GM19463 (cell line): ENCODE results near the gene FBXL7.

Source experiments
- ATAC-seq: cut with Tn5 transposase; IDR thresholded peaks from one replicate; pipeline ENCODE4 v1.9.1; 2021; ENCODE audit warnings: mild to moderate bottlenecking, moderate library complexity; ENCODE audit not compliant: unreplicated experiment

FBXL7 gene

GRCh38 chr5:15575666-15576065 lies 75.7 kb downstream of the FBXL7 start:
- ATAC-seq = no peak

GRCh38 chr5:15577132-15577531 lies 77.2 kb downstream of the FBXL7 start:
- ATAC-seq = no peak

- ATAC-seq = no peak
Observed at GRCh38 chr5:15577831-15578230, 77.9 kb downstream of the FBXL7 start.

GRCh38 chr5:15579193-15579990 lies 79.4 kb downstream of the FBXL7 start:
- ATAC-seq = no peak

GRCh38 chr5:15584528-15584927 lies 84.5 kb downstream of the FBXL7 start:
- ATAC-seq = no peak

- ATAC-seq = no peak
Observed at GRCh38 chr5:15585128-15585527, 85.1 kb downstream of the FBXL7 start.

- no peak for ATAC-seq
Observed at GRCh38 chr5:15585841-15586591, 86.0 kb downstream of the FBXL7 start.

- ATAC-seq = no peak
Observed at GRCh38 chr5:15587916-15588315, 87.9 kb downstream of the FBXL7 start.

- ATAC-seq = no peak
Observed at GRCh38 chr5:15592728-15593127, 92.7 kb downstream of the FBXL7 start.

- ATAC-seq = no peak
Observed at GRCh38 chr5:15594977-15595568, 95.1 kb downstream of the FBXL7 start.

- no peak for ATAC-seq
Observed at GRCh38 chr5:15595929-15596328, 95.9 kb downstream of the FBXL7 start.

GRCh38 chr5:15596936-15597335 lies 97.0 kb downstream of the FBXL7 start:
- ATAC-seq = no peak

GRCh38 chr5:15597804-15598203 lies 97.8 kb downstream of the FBXL7 start:
- ATAC-seq = no peak

GRCh38 chr5:15598294-15598902 lies 98.4 kb downstream of the FBXL7 start:
- peak; percentile 65 for ATAC-seq

GRCh38 chr5:15600035-15600434 lies 100.1 kb downstream of the FBXL7 start:
- no peak for ATAC-seq

GRCh38 chr5:15601274-15601673 lies 101.3 kb downstream of the FBXL7 start:
- no peak for ATAC-seq

- no peak for ATAC-seq
Observed at GRCh38 chr5:15601853-15602252, 101.9 kb downstream of the FBXL7 start.

- ATAC-seq = no peak
Observed at GRCh38 chr5:15604986-15605385, 105.0 kb downstream of the FBXL7 start.

- no peak for ATAC-seq
Observed at GRCh38 chr5:15606197-15606596, 106.2 kb downstream of the FBXL7 start.

- no peak for ATAC-seq
Observed at GRCh38 chr5:15607076-15607475, 107.1 kb downstream of the FBXL7 start.

GRCh38 chr5:15609076-15609725 lies 109.2 kb downstream of the FBXL7 start:
- ATAC-seq = no peak
